OCI-LY7 (cell line): Measurements from ENCODE around the gene GCNT2. TPM values are rescaled to one million over a fixed set of nuclear protein-coding genes. Genes with fewer than 3 reads are reported as not detected.
"Not testable (repeated sequence)": the region's sequence is repeated elsewhere in the genome, so short reads cannot be mapped to it uniquely, and the experiment has no call there.

Experiments used
- BruUV-seq: library from RNA; stranded (reverse); fragments of 400-500 nt; replicated peaks from 2 replicates; lab custom pipeline; 2021; lab: Mats Ljungman, UMichigan
- CTCF ChIA-PET: fragments of 300-600 bp; sonication (Branson Sonifier 250); formaldehyde crosslinking; loops from one replicate; lab custom pipeline; 2022; ENCODE audit warnings: antibody characterized with exemption; ENCODE audit not compliant: unreplicated experiment; lab: Charles Lee
- POLR2A ChIA-PET: fragments of 300-600 bp; sonication (Branson Sonifier 250); formaldehyde crosslinking; loops from one replicate; lab custom pipeline; 2022; ENCODE audit warnings: antibody characterized with exemption; lab: Charles Lee
- DNase-seq: peaks from one replicate; pipeline ENCODE4 v3.0.0-alpha.2; 2015; ENCODE audit warnings: low spot score
- H2AFZ ChIP-seq: fragments of 200-600 bp; sonication (generic), shearing (Covaris generic); 2 replicates; pipeline ENCODE4 v1.6.1; 2014; ENCODE audit warnings: mild to moderate bottlenecking, antibody characterized with exemption, low read length, moderate library complexity
- H3K27ac ChIP-seq: fragments of 200-600 bp; sonication (generic); 2 replicates; pipeline ENCODE4 v1.5.1; 2014; ENCODE audit warnings: mixed run types, low read depth, mild to moderate bottlenecking, moderate library complexity, low read length, inconsistent platforms; ENCODE audit not compliant: poor library complexity, severe bottlenecking
- H3K36me3 ChIP-seq: fragments of 200-600 bp; sonication (generic); 2 replicates; pipeline ENCODE4 v1.6.1; 2014; ENCODE audit warnings: mild to moderate bottlenecking, antibody characterized with exemption, low read length, moderate library complexity, mixed read lengths; ENCODE audit not compliant: insufficient read depth
- H3K4me1 ChIP-seq: fragments of 200-600 bp; sonication (generic); 2 replicates; pipeline ENCODE4 v1.5.1; 2014; ENCODE audit warnings: mild to moderate bottlenecking, low read length; ENCODE audit not compliant: insufficient read depth, poor library complexity, severe bottlenecking
- H3K4me2 ChIP-seq: fragments of 200-600 bp; sonication (generic); 2 replicates; pipeline ENCODE4 v1.6.1; 2014; ENCODE audit warnings: mild to moderate bottlenecking, low read length
- H3K4me3 ChIP-seq: fragments of 200-600 bp; sonication (generic); 2 replicates; pipeline ENCODE4 v1.5.1; 2014; ENCODE audit warnings: mild to moderate bottlenecking, low read depth, low read length; ENCODE audit not compliant: poor library complexity, severe bottlenecking
- H3K79me2 ChIP-seq: fragments of 200-600 bp; sonication (generic); 2 replicates; pipeline ENCODE4 v1.6.1; 2016; ENCODE audit warnings: low read depth, mild to moderate bottlenecking, low read length, moderate library complexity, mixed read lengths; ENCODE audit not compliant: insufficient read depth
- H3K9me2 ChIP-seq: fragments of 200-600 bp; sonication (generic); 2 replicates; pipeline ENCODE4 v1.6.1; 2016; ENCODE audit warnings: mild to moderate bottlenecking, low read length, mixed read lengths; ENCODE audit not compliant: insufficient read depth
- H3K9me3 ChIP-seq: fragments of 200-600 bp; sonication (generic); 2 replicates; pipeline ENCODE4 v1.6.1; 2014; ENCODE audit warnings: mild to moderate bottlenecking, mixed run types, low read length, mixed read lengths
- H4K20me1 ChIP-seq: fragments of 200-600 bp; sonication (generic); 2 replicates; pipeline ENCODE4 v1.6.1; 2014; ENCODE audit warnings: mild to moderate bottlenecking, antibody characterized with exemption, low read length, moderate library complexity, mixed read lengths; ENCODE audit not compliant: insufficient read depth
- CTCF ChIP-seq: fragments of 200-600 bp; sonication (generic); conservative IDR thresholded peaks from 2 replicates; pipeline ENCODE4 v1.5.1; 2014; ENCODE audit warnings: mild to moderate bottlenecking, antibody characterized with exemption, low read length, moderate library complexity, mixed read lengths
- EZH2phosphoT487 ChIP-seq: fragments of 200-600 bp; sonication (generic); IDR thresholded peaks from 2 replicates; pipeline ENCODE4 v1.6.1; 2018; ENCODE audit warnings: low read depth, borderline replicate concordance, mild to moderate bottlenecking, mixed run types, antibody characterized with exemption, low read length, moderate library complexity, mixed read lengths
- intact Hi-C: fragments of 100-400 bp; cut with micrococcal nuclease; formaldehyde crosslinking; loops from one replicate; pipeline ENCODE4 v1.10.0; 2022; ENCODE audit not compliant: unreplicated experiment
- total RNA-seq, 2 experiments: library from RNA; depleted of rRNA in 1 of 2; stranded (reverse); fragments of >200 nt in 1 of 2; shearing (Covaris generic) in 1 of 2; gene quantifications; 2 replicates each; pipeline ENCODE4 v1.2.3, GENCODE V29; 2014 to 2022

The GCNT2 gene
- total RNA-seq, 2 experiments from 2014 or later, result 17.4 to 25.2 TPM

GRCh38 chr6:10487668-10488327 is 33.4 kb upstream of the GCNT2 start:
- Histone ChIP-seq H2AFZ (no peak overlapping the region), H3K9me3 (no peaks in the 10 kb centered on the region), H3K9me2 (no peaks in the 10 kb centered on the region), H3K4me1 (no peaks in the 10 kb centered on the region), H3K36me3 (no peaks in the 10 kb centered on the region), H3K4me3 (no peak overlapping the region), H4K20me1 (no peaks in the 10 kb centered on the region), H3K27ac (no peak overlapping the region), H3K4me2 (no peak overlapping the region), H3K79me2 (no peaks in the 10 kb centered on the region)
- no peak for TF ChIP-seq CTCF
- TF ChIP-seq EZH2phosphoT487, result no peak
- BruUV-seq, result no TSS peak
- intact Hi-C loops, result no loop called here
- no peak for DNase-seq
- ChIA-PET POLR2A (no interaction called here), CTCF (interaction anchor here (0.6 kb wide), 1 partner anchor 258 kb away, joined by 4 read pairs; no protein-coding TSS in a partner anchor)

GRCh38 chr6:10491463-10491862 is 29.7 kb upstream of the GCNT2 start:
- intact Hi-C loops, result no loop called here
- Histone ChIP-seq H3K9me3 (no peaks in the 10 kb centered on the region), H3K79me2 (no peaks in the 10 kb centered on the region), H3K9me2 (no peaks in the 10 kb centered on the region), H3K36me3 (no peaks in the 10 kb centered on the region), H3K4me3 (no peak overlapping the region), H4K20me1 (no peaks in the 10 kb centered on the region), H3K27ac (no peak overlapping the region), H2AFZ (no peak overlapping the region), H3K4me2 (no peak overlapping the region), H3K4me1 (no peaks in the 10 kb centered on the region)
- ChIA-PET CTCF (no interaction called here), POLR2A (interaction anchor here (1.0 kb wide), 1 partner anchor 10 kb away, joined by 3 read pairs; no protein-coding TSS in a partner anchor)
- no peak for DNase-seq
- BruUV-seq, result no TSS peak
- TF ChIP-seq EZH2phosphoT487, result no peak
- no peak for TF ChIP-seq CTCF

- POLR2A ChIA-PET, result interaction anchor here (1.0 kb wide), 1 partner anchor 10 kb away, joined by 3 read pairs; no protein-coding TSS in a partner anchor
- H3K9me3 ChIP-seq, intact Hi-C loops, H3K4me3 ChIP-seq, H2AFZ ChIP-seq, H3K9me2 ChIP-seq, DNase-seq, CTCF ChIA-PET, H3K4me2 ChIP-seq, H3K79me2 ChIP-seq, BruUV-seq, H3K36me3 ChIP-seq, H4K20me1 ChIP-seq, H3K27ac ChIP-seq, H3K4me1 ChIP-seq: not testable (repeated sequence)
Measured at GRCh38 chr6:10491905-10492304, 29.2 kb upstream of the GCNT2 start.
